CD4-positive, alpha-beta T cell treated with Interferon alpha-2 for 1 hour (primary cell): ENCODE measurements around the gene TTC17.

ENCODE experiments used
- DNase-seq, 2 donors: peaks; one replicate each; pipeline ENCODE4 v3.0.0-alpha.2; 2020 to 2022

TTC17 gene

DNA sequence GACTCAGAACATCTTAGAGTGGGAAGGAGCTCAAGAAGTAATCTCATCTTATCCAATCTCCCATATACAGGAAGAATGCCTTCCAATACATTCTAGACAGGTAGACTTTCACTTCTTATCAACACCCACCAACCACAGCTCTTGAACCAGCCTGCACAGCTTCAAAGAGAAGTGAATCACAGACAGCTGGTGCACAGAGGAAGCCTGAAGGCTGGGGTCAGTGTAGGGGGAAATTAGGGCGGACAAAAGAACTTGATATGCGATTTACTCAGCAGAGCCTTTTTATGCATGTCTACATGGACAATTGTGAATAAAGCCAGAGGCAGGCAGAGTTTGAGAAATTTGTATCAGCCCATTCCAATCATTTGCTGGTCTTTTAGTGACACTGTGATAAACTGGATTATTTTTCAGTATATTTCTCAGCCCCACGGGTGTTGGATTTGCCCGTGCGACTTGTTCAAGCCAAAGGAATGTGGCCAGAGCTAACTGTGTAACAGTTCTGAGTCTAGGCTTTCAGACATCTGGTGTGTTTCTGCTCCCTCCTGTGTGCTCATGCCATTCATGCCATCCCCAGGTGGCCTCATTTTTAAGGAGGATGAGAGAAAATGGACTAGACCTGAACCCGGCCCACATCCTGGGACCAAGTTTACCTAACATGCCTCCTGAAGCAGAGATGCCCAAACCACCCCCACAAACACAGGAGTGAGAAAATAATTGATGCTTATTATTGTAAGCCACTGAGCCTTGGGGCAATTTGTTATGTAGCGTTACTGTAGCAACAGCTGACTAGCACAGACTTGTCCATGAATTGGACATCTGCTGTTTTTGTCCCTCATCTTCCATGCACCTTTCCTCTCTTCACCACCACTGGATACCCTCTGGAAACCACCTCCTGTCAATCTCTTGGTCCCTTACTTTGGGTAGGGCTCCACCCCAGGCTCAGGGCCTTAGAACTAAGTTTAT, 184.3 kb downstream of the TTC17 start:
- no peak for DNase-seq
